NCI-H1105 (cell line): ENCODE measurements around the gene ZNF79.

Experiments used
- DNase-seq: peaks from one replicate; lab custom pipeline; 2025; lab: John Stamatoyannopoulos, UW

ZNF79 gene

DNA sequence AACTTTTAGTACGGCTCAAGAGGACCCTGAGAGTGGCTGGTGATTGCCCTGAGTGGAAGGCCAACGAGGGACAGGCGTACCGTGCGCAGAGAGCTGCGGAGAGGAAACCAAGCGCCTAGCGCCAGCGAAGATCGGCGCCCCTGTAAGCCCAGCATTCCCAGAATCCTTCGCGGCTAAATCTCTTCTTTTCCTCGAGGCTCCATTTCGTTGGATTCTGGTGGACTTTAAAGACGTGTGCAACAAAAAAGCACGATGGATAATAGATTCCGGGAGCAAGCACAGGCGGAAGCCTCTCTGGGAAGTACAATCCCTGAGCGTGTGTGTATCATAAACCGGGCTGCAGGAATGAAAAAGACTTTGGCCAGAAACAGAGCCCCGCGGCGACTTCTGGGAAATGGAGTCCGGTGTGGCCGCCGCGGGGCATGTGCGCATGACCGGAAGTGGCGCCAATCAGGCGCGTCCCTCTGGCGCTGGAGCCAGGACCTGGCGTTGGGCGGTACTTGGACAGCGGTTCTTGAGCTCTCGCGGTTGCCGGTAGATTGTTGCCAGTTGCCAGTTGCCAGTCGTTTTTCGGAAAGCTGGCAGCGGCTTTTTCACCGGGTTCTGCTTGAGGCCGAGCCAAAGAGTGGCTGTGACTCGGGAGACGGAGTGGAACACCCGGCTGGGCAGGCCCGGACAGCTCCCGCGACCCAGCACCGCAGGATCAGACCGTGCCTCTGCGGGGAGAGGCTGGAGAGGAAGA lies at the start of gene ZNF79:
Gene ZNF79 (plus strand): TSS at position 449 of the 742 bp plus-strand sequence. CDS start 406 bp downstream, outside the sequence.
- peak; percentile 77 for DNase-seq

DNA sequence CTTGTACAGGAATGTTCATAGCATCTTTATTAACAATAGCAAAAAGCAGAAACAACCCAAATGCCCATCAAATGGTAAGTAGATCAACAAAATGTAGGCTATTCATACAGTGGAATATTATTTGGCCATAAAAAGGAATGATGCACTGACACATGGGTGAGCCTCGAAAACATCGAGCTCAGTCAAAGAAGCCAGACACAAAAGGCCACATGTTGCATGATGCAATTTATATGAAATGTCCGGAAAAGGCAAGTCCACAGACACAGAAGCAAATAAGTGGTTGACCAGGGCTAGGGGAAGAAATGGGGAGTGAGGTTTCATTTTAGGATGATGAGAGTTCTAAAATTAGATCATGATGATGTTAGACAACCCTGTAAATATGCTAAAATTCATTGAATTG lies 43.7 kb upstream of the ZNF79 start:
- no peak for DNase-seq

DNA sequence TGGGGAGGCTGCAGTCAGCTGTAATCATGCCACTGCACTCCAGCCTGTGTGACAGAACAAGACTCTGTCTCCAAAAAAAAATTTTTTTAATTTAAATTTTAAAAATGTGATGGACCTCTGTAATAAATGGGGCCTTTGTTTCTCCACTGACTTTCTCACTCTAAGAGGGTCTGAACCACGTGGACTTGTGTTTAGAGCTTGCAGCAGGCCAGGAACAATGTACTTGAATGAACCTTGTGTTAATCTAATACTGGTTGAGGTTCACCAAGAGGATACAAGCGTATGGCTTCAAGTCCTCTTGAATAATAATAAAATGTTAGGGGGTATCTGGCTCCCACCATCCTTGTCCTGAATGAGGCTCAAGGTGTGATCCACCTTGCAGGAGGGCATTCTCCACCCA lies 41.6 kb upstream of the ZNF79 start:
- no peak for DNase-seq

- no peak for DNase-seq
Observed at GRCh38 chr9:127384016-127384730, 40.0 kb upstream of the ZNF79 start.

DNA sequence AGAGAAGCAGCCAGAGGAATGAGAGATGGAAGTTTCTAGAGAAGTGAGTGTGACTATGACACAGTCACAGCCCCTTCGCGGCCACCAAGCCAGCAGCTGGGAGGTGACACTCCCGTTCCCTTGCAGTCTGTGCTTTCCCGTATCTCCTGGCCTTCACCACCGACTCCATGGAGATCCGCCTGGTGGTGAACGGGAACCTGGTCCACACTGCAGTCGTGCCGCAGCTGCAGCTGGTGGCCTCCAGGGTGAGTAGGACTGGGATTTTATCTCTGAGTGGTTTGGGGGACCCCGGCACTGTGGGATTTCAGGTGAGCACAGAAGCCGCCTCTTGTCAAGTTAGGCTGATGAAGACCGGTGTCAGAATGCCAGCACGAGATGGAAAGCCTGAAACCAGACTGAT lies 39.3 kb upstream of the ZNF79 start:
- no peak for DNase-seq

DNA sequence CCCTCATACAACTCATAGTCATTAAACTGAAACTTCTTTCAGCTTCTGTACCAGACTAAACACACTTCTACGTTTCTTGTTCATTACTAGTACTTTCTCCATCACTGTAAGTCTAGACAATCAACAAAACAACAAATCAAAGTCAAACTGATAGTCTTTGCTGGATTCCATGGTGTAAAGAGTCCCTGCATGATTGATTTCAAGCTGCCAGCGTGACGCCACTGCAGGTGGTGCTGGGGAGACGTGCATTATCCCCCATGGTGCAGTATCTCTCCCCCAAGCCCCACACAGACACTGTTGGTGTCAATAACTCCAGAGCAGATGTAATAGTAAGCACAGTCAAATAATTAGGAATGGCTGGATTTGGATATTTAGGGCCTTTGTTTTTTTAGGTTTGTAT lies 37.9 kb upstream of the ZNF79 start:
- no peak for DNase-seq

GRCh38 chr9:127386981-127387380 lies 37.2 kb upstream of the ZNF79 start:
- no peak for DNase-seq

DNA sequence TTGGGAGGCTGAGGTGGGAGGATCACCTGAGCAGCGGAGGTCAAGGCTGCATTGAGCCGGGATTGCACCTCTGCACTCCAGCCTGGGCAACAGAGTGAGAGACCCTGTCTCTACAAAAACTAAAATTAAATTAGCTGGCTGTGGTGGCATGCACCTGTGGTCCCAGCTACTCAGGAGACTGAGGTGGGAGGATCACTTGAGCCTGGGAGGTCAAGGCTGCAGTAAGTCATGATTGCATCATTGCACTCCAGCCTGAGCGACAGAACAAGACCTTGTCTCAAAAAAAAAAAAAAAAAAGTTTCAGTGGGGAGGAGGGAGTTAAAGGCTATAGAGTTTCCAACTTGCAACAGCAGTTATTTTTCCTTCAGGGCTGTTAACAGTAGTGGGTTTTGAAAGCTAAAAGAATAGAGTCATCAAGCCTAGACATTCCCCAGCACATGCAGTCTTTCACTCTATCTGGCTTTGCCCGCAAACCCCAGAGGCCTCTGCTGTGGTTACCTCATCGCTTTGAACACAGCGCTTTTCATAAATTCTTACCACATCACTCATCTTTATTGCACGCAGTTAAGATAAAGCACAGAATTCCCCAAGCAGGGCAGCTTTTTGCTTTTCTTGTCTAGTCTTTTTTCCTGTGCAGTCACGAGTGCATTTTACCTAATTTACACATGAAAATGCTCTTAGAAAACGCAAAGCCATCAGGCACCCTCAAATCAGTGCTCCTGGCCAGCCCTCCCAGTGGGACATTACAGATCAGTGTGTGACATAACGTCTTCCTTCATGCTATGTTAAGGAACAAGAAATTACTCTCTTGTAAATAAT lies 35.9 kb upstream of the ZNF79 start:
- no peak for DNase-seq

DNA sequence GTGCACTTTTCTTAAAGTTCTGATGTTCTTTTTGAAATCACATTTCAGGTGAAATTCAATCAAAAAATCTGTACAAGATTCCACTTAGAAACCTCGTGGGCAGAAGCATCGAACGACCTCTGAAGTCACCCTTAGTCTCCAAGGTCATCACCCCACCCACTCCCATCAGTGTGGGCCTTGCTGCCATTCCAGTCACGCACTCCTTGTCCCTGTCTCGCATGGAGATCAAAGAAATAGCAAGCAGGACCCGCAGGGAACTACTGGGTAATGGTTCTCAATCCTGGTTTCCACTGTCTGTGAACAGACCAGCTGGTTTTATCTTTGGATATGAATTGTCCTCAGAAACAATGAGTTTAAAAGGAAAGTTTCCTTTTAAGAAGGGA lies 35.3 kb upstream of the ZNF79 start:
- DNase-seq = no peak

- DNase-seq = no peak
Observed at GRCh38 chr9:127389381-127390247, 34.6 kb upstream of the ZNF79 start.

DNA sequence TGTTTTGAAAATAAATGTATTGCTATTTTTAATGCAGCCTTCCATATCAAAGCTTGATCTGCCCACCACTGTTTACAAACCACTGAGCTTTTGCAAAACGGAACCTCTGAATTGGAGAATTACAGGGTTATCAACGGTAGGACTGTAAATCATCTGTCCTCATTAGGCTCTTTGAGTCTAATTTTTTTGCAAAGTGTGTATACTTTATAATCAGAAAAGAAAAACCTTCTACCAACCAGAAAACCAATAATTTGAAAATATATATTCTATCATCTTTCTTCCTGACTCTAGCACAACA lies 34.0 kb upstream of the ZNF79 start:
- no peak for DNase-seq

DNA sequence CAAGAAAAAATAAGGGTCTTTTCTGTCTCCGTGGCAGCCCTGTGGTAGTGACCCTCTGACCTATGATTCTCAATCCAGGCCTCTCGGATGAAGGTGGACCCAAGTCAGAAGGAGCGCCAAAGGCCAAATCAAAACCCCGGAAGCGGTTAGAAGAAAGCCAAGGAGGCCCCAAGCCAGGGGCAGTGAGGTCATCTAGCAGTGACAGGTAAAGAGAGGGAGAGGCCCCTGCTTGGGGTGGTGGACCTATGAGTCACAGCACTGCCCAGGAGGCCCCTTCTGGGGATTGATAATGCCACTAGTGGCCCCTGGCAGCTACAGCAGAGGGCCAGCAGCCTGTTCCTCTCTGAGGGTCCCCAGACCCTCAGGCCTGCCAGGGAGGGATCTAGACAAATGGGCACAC lies 33.6 kb upstream of the ZNF79 start:
- DNase-seq = no peak

GRCh38 chr9:127392166-127392565 lies 32.0 kb upstream of the ZNF79 start:
- no peak for DNase-seq

- DNase-seq = no peak
Observed at GRCh38 chr9:127392976-127393375, 31.2 kb upstream of the ZNF79 start.

- no peak for DNase-seq
Observed at GRCh38 chr9:127393645-127394044, 30.5 kb upstream of the ZNF79 start.

- DNase-seq = no peak
Observed at GRCh38 chr9:127395497-127396252, 28.5 kb upstream of the ZNF79 start.

DNA sequence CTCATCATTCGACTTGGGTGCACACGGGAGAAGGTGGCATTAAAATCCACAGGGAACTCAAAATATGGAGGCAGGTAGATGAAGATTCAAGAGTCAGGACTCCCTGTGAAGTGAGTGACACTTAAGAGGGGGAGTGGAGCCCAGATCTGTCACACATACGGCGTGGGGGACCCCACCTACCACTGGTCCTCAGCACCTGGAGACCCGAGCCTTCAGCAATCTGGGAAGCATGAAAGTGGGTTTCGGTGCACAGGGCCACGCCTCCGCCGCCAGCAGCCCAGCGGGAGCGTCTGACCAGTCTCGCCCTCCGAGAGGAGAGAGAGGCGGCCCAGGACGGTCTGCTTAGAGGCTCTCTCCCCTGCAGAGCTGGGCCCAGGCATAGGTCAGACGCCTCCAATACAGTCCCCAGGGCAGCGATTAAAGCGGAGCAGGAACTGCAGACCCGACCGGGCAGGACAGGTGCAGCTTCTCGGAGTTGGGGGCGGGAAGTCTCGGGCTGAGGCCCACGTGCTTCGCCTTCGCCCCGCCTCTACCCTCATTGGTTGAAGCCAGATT lies 27.9 kb upstream of the ZNF79 start:
- no peak for DNase-seq

DNA sequence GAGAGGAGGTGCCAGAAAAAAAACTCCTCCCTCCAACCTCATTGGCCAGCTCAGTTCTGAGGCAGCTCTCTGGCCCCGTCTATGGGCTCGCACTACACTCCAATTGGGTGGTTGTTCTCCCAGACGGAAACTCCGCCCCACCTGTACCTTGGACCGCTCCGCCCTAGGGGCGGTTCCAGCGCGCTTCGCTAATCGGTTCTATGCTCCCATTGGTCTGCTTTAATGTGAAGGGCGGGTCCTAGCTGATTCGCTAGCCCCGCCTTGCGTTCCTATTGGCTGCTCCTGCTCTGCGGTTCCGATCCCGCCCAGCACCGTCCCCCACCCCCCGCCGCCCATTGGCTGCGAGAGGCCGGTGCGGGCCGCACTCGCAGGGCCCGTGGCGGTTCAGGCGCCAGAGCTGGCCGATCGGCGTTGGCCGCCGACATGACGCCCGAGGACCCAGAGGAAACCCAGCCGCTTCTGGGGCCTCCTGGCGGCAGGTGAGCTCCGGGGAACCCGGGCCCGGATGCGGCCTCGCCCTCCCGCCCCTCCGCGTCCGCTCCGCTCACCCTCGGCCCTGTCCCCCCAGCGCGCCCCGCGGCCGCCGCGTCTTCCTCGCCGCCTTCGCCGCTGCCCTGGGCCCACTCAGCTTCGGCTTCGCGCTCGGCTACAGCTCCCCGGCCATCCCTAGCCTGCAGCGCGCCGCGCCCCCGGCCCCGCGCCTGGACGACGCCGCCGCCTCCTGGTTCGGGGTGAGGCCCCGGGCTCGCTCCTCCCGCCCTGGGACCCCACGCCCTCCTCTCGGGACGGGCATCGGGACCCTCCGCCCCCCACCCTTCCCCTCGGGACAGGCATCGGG lies 27.2 kb upstream of the ZNF79 start, which contains the start of gene SLC2A8:
Gene SLC2A8 (plus strand): TSS at position 362 of the 838 bp plus-strand sequence. CDS start 62 bp downstream, at position 424.
- peak; percentile 98 for DNase-seq

GRCh38 chr9:127397646-127398274 lies 26.4 kb upstream of the ZNF79 start:
- peak; percentile 13 for DNase-seq
